ENCODE results near the gene RPS6KA4.
A peak's percentile ranks its signal among the peaks of the same experiment; 100 is the strongest.

RPS6KA4 gene

DNA sequence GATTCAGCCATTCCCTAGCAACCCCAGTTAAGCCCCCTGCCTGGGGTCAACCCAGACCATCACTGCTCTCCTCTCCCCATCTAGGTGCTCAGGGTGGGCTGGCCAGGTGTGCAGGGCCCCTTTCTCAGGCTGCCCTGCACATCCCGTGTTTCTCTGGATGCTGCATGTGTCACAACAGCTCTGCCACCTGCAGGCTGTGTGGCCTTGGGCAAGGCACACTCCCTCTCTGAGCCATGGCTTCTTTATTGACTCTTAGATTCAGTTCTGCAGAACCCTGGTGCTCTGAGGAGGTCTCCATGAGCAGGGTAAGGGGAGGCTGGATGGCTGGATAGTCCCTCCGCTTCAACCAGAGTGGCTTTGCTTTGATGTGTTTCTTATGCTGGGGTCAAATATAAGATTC is 24.6 kb downstream of the RPS6KA4 start:
- no peak for TF ChIP-seq Cebpa-rat (IDR thresholded peaks at IDR 0.05)
- H3K4me3 ChIP-seq: no peak overlapping the region
- peaks cover 99% of the 10 kb centered on the region for H3K4me1 ChIP-seq
- no peak overlapping the region for H3K27ac ChIP-seq
- no peak overlapping the region for H3K9ac ChIP-seq
- peak overlapping the region; percentile 90 for H3K4me2 ChIP-seq
- H3K27me3 ChIP-seq: peaks cover 3% of the 10 kb centered on the region; the same call in 1 of the 2 replicates
- H3K36me3 ChIP-seq: peaks cover 5% of the 10 kb centered on the region; the same call in 1 of the 2 replicates
- H4K20me1 ChIP-seq: no peaks in the 10 kb centered on the region
- H3K9me3 ChIP-seq: peaks cover 7% of the 10 kb centered on the region; the same call in 1 of the 2 replicates

DNA sequence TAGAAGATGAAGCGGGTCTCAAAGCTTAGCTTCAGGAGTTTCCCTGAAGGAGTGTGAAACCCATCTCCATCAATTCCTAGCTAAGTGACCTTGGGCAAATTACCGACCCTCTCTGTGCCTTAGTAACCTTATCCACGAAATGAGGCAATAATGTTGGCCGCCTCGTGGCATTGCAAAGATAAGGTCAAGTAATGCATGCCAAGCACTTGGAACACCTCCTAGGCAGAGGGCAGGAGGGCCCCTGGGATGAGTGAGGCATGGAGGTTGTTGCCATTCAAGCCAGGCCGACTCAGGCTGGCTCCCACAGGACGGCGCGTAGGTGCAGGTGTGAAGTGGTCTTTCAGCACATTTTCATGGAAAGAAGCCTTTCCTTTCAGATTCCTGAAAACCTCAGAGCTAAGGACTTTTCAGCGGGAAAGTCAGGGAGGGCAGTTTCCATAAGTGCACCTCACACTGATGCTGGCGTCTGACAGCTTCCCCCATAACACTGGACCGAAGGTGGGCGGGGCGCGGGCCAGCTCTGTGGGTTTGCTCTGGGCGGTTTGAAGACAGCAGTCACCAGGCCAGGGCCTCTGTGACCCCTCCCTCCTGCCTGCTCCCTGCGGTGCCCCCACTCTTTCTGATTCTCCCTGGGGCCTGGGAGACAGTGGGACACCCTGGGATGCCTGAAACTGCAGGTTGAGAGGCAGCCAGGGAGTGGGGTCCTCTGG is 25.2 kb downstream of the RPS6KA4 start:
- no peak for TF ChIP-seq Cebpa-rat (IDR thresholded peaks at IDR 0.05)
- Histone ChIP-seq H3K4me2 (peak overlapping the region; percentile 90), H3K36me3 (peaks cover 11% of the 10 kb centered on the region; the same call in 1 of the 2 replicates), H4K20me1 (no peaks in the 10 kb centered on the region), H3K27me3 (peaks cover 3% of the 10 kb centered on the region; the same call in 1 of the 2 replicates), H3K27ac (peak overlapping the region; percentile 80), H3K9ac (no peak overlapping the region), H3K9me3 (peaks cover 11% of the 10 kb centered on the region; the same call in 1 of the 2 replicates), H3K4me1 (peaks cover 99% of the 10 kb centered on the region), H3K4me3 (no peak overlapping the region)

DNA sequence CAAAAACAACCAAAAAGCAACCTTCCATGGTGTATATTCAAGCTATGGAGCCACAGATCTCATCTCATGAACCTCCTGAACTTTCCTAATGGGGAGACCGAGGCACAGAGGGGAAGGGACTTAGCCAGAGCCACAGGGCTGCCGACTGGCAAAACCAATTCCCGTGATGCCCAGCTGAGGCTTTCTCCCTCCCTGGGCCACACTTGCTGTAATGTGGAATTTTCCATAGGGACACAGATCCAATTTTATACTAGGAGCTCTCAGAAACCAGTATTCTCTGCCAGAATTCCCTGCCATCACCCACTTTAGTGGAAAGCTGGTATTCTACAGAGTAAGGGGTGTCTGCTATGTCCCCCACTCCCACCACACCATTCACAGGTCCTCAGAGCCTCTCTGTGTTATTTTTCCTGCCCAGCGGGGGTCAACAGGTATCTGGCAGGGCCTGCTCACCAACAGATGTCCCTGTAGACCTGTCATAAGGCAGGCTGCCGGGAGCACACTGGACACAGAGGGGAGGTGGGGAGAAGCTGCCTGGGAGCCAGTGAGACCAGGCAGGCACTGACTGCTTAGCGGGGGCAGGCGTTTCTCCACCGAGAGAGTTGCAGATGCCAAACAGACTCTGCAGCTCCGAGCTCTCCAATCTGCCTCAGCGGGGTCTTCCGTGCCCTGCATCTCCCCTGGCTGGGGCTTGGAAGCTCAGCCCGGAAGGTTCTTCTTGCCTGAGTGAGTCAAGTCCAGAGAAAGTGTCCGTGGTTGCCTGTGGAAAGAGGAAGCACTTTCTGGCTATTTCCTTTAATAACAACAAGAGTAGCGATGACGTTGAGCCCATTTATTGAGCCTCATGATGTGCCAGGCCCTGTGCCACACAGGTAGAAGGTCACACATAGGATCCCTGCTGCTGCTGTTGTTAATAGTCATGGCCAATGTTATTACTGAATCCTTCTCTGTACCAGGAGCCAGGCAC is 26.3 kb downstream of the RPS6KA4 start:
- H3K27ac ChIP-seq: peak overlapping the region; percentile 80
- peaks cover 95% of the 10 kb centered on the region for H3K4me1 ChIP-seq
- peaks cover 22% of the 10 kb centered on the region for H3K36me3 ChIP-seq
- peaks cover 1% of the 10 kb centered on the region; the same call in 1 of the 2 replicates for H3K27me3 ChIP-seq
- peak overlapping the region; percentile 58 for H3K9ac ChIP-seq
- peaks cover 21% of the 10 kb centered on the region for H3K9me3 ChIP-seq
- H4K20me1 ChIP-seq: no peaks in the 10 kb centered on the region
- peak overlapping the region; percentile 90 for H3K4me2 ChIP-seq
- TF ChIP-seq Cebpa-rat (IDR thresholded peaks at IDR 0.05): no peak
- peak overlapping the region; percentile 1; the same call in 1 of the 2 replicates for H3K4me3 ChIP-seq

DNA sequence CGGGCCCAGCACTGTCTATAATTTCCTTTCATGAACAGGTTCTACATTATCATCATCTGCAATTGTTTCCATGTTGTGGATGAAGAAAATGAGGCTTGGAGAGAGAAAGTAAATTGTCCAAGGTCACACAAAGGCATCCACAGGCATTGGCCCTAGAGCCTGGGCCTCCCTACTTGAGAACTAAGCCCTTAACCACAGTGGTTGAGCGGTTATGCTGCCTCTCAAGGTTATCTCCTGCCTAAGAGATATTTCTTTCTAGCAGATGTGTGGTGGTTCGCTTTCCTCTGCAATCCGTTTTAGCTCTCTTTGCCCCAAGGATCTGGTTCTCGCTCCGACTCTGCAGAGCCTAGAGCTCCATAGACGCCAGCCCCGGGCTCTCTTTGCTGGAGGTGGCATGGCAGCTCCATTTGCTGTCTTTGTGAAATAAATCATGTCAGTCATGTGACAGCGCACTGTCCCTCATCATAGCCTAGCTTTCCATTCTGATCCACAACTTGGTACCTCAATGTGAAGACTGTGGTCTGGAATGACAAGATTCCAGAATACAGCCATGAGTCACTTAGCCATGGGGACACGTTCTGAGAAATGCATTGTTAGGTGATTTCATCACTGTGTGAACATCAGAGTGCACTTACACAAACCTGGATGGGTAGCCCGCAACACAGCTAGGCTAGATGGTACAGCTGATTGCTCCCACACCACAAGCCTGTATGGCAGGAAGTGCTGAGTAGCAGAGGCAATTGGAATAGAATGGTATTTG is 27.2 kb downstream of the RPS6KA4 start:
- Histone ChIP-seq H3K4me2 (peak overlapping the region; percentile 90), H3K4me1 (peaks cover 94% of the 10 kb centered on the region), H3K27me3 (no peaks in the 10 kb centered on the region)

DNA sequence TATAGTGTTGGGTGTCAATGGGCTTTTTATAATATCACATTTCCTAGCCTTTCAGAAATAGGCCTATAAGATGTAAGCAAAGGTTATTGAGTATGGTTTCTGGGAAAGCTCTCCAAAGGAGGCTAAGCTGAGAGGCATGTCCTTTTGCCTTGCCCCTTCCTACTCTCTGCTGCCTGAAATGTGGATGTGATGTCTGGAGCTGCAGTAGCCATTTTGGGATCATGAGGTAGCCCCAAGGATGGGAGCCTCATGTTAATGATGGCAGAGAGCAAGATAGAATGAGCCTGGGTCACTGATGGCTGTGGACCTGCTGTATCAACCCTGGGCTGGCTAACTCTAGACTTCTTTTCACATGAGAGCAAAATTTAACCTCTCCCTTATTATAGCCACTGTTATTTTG is 29.0 kb downstream of the RPS6KA4 start:
- peaks cover 94% of the 10 kb centered on the region for H3K4me1 ChIP-seq
- peaks cover 37% of the 10 kb centered on the region for H3K36me3 ChIP-seq
- no peak for TF ChIP-seq Cebpa-rat (IDR thresholded peaks at IDR 0.05)
- H3K4me3 ChIP-seq: no peak overlapping the region
- peaks cover 34% of the 10 kb centered on the region for H3K9me3 ChIP-seq
- H3K9ac ChIP-seq: no peak overlapping the region
- H3K27me3 ChIP-seq: no peaks in the 10 kb centered on the region
- no peaks in the 10 kb centered on the region for H4K20me1 ChIP-seq
- H3K27ac ChIP-seq: no peak overlapping the region
- peak overlapping the region; percentile 67 for H3K4me2 ChIP-seq

More for the DNA sequence above, 27.2 kb downstream of the RPS6KA4 start:
- Histone ChIP-seq H3K36me3 (peaks cover 30% of the 10 kb centered on the region), H3K4me3 (0 out of 2 replicates have a peak overlapping the region, but pooled peaks have one; percentile 13), H3K9me3 (peaks cover 30% of the 10 kb centered on the region), H3K27ac (peak overlapping the region; percentile 80), H3K9ac (peak overlapping the region; percentile 58; the same call in 1 of the 2 replicates), H4K20me1 (no peaks in the 10 kb centered on the region)
- no peak for TF ChIP-seq Cebpa-rat (IDR thresholded peaks at IDR 0.05)

DNA sequence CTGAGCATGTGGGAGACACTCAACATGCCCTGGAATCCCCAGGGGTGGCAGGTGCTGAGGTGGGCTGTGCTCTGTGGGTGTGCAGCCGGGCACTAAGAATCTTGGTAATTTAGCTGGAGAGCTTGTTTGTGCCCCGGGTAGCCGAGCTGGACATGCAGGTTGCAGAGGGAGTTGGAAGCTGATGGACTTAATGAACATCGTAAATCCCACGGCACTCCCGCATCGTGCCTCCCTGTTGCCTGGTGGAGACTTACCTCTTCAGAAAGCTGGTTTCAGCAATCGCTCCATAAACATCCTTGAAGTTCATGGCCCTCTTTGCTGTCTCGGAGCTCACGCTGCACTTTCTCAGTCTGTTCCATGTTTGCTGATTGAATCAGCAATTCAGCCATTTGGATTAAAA is 29.9 kb downstream of the RPS6KA4 start:
- Histone ChIP-seq H3K4me3 (no peak overlapping the region), H3K4me1 (peaks cover 94% of the 10 kb centered on the region), H3K27ac (no peak overlapping the region), H3K36me3 (peaks cover 37% of the 10 kb centered on the region), H3K4me2 (no peak overlapping the region), H3K9me3 (peaks cover 34% of the 10 kb centered on the region), H4K20me1 (no peaks in the 10 kb centered on the region), H3K27me3 (no peaks in the 10 kb centered on the region), H3K9ac (no peak overlapping the region)
- TF ChIP-seq Cebpa-rat (IDR thresholded peaks at IDR 0.05): no peak

DNA sequence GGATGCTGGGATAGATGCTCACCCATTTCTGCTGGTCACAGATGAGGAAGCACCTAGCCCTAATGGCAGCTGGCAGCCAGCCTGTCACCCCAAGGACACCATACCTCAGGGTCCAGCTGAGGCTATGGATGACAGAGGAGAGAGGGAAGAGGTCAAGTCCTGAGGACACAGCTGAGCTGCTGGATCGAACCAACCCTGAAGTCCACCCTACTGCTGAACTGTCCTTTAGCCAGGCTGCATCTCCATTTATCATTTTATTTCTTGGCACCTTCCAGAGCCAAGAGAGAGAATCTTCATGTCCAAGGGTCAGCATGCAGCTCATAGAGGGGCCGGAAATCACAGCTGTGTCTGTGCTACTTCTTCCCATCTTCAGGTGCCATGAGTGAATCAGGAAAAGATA is 30.9 kb downstream of the RPS6KA4 start:
- H3K9ac ChIP-seq: no peak overlapping the region
- no peak overlapping the region for H3K4me2 ChIP-seq
- peaks cover 94% of the 10 kb centered on the region for H3K4me1 ChIP-seq
- no peaks in the 10 kb centered on the region for H4K20me1 ChIP-seq
- TF ChIP-seq Cebpa-rat (IDR thresholded peaks at IDR 0.05): no peak
- H3K27me3 ChIP-seq: no peaks in the 10 kb centered on the region
- H3K4me3 ChIP-seq: no peak overlapping the region
- H3K27ac ChIP-seq: no peak overlapping the region
- peaks cover 37% of the 10 kb centered on the region for H3K36me3 ChIP-seq
- peaks cover 34% of the 10 kb centered on the region for H3K9me3 ChIP-seq

DNA sequence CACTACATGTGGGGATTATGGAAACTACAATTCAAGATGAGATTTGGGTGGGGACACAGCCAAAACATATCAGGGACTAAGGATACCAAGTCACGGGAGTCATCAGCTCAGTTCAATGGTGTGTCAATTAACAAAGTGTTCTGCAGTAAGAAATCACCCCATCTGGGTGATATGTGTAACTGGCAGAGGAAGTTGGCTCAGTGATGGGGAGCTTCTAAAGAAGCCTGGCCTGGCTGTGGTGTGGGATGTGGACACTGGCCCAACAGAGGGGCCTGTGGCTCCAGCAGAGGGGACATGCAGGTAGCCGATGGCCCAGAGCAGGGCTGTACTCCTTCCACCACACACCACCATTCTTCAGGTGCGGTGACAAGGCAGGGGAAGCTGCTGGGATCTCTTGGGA is 31.6 kb downstream of the RPS6KA4 start:
- Histone ChIP-seq H3K27me3 (no peaks in the 10 kb centered on the region), H3K4me3 (peak overlapping the region; percentile 27; the same call in 1 of the 2 replicates), H3K9ac (no peak overlapping the region), H3K9me3 (peaks cover 34% of the 10 kb centered on the region), H4K20me1 (no peaks in the 10 kb centered on the region), H3K36me3 (peaks cover 37% of the 10 kb centered on the region), H3K27ac (no peak overlapping the region), H3K4me1 (peaks cover 94% of the 10 kb centered on the region), H3K4me2 (peak overlapping the region; percentile 95)
- no peak for TF ChIP-seq Cebpa-rat (IDR thresholded peaks at IDR 0.05)

DNA sequence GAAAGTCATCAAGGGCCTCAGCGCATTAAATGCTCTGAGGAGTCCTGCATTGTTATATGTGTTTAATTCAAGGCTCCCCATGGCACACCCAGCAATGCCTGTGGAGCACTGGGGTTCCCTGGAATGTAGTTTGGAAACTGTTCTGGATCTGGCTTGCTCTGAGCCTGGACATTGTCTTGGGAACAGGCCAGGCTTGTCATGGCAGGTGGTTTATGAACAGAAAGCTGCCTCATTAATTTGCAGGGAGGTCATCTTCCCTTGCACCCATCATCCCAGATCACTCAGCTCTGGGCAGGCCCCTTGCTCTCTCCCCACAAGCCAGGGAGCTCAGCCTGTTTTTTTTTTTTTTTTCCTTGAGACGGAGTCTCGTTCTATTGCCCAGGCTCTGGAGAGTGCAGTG is 32.9 kb downstream of the RPS6KA4 start:
- Histone ChIP-seq H3K36me3 (peaks cover 37% of the 10 kb centered on the region), H3K4me1 (peaks cover 95% of the 10 kb centered on the region), H3K27me3 (no peaks in the 10 kb centered on the region), H3K27ac (no peak overlapping the region), H3K9ac (no peak overlapping the region), H4K20me1 (no peaks in the 10 kb centered on the region), H3K4me3 (peak overlapping the region; percentile 27; the same call in 1 of the 2 replicates), H3K4me2 (peak overlapping the region; percentile 95), H3K9me3 (peaks cover 34% of the 10 kb centered on the region)
- no peak for TF ChIP-seq Cebpa-rat (IDR thresholded peaks at IDR 0.05)

Measured in BLaER1 (cell line).